ENCODE measurements around the gene CFAP77.

CFAP77 gene

GRCh38 chr9:132461281-132461896 lies 51.4 kb downstream of the CFAP77 start:
- H3K4me3 ChIP-seq (ENCODE audit: low read depth, low read length), result no peak overlapping the region
- in situ Hi-C loops (cut with HindIII; ENCODE audit: low sequenced_read_pairs), result no loop called here
- no peak for DNase-seq (ENCODE audit: low read depth)
- no peak for TF ChIP-seq CTCF (IDR thresholded peaks at IDR 0.05; ENCODE audit: low read depth, low read length, missing control alignments)

- H3K4me3 ChIP-seq (ENCODE audit: low read depth, low read length), result no peak overlapping the region
- no peak for DNase-seq (ENCODE audit: low read depth)
- in situ Hi-C loops (cut with HindIII; ENCODE audit: low sequenced_read_pairs), result no loop called here
- no peak for TF ChIP-seq CTCF (IDR thresholded peaks at IDR 0.05; ENCODE audit: low read depth, low read length, missing control alignments)
These were observed 52.0 kb downstream of the CFAP77 start for GRCh38 chr9:132461971-132462370.

- H3K4me3 ChIP-seq (ENCODE audit: low read depth, low read length), result no peak overlapping the region
- in situ Hi-C loops (cut with HindIII; ENCODE audit: low sequenced_read_pairs), result no loop called here
- TF ChIP-seq CTCF (IDR thresholded peaks at IDR 0.05; ENCODE audit: low read depth, low read length, missing control alignments), result no peak
- no peak for DNase-seq (ENCODE audit: low read depth)
These were observed 54.5 kb downstream of the CFAP77 start for GRCh38 chr9:132464547-132464946.

GRCh38 chr9:132465131-132465635 lies 55.2 kb downstream of the CFAP77 start:
- no peak overlapping the region for H3K4me3 ChIP-seq (ENCODE audit: low read depth, low read length)
- in situ Hi-C loops (cut with HindIII; ENCODE audit: low sequenced_read_pairs), result no loop called here
- DNase-seq (ENCODE audit: low read depth), result no peak
- TF ChIP-seq CTCF (IDR thresholded peaks at IDR 0.05; ENCODE audit: low read depth, low read length, missing control alignments), result no peak

- no peak overlapping the region for H3K4me3 ChIP-seq (ENCODE audit: low read depth, low read length)
- in situ Hi-C loops (cut with HindIII; ENCODE audit: low sequenced_read_pairs), result no loop called here
- no peak for TF ChIP-seq CTCF (IDR thresholded peaks at IDR 0.05; ENCODE audit: low read depth, low read length, missing control alignments)
- DNase-seq (ENCODE audit: low read depth), result no peak
These were observed 62.2 kb downstream of the CFAP77 start for GRCh38 chr9:132472199-132472598.

GRCh38 chr9:132472599-132472998 lies 62.6 kb downstream of the CFAP77 start:
- in situ Hi-C loops (cut with HindIII; ENCODE audit: low sequenced_read_pairs), result no loop called here
- H3K4me3 ChIP-seq (ENCODE audit: low read depth, low read length), result no peak overlapping the region
- DNase-seq (ENCODE audit: low read depth), result no peak
- TF ChIP-seq CTCF (IDR thresholded peaks at IDR 0.05; ENCODE audit: low read depth, low read length, missing control alignments), result no peak

Data from astrocyte of the cerebellum (primary cell).